Progenitor cell of endocrine pancreas (in vitro differentiated cells): ENCODE measurements around the gene TTLL1. TPM values are rescaled to one million over a fixed set of nuclear protein-coding genes. Genes with fewer than 3 reads are reported as not detected.

ENCODE experiments used
- DNase-seq: peaks from one replicate; pipeline ENCODE4 v3.0.0; 2021; ENCODE audit warnings: low spot score; ENCODE audit not compliant: unreplicated experiment
- H3K27ac Mint-ChIP-seq: 2 replicates; pipeline ENCODE4 v1.8.0; 2021; ENCODE audit warnings: mild to moderate bottlenecking, moderate library complexity, mixed read lengths
- H3K27me3 Mint-ChIP-seq: 2 replicates; pipeline ENCODE4 v1.8.0; 2021; ENCODE audit warnings: mixed read lengths
- H3K36me3 Mint-ChIP-seq: 2 replicates; pipeline ENCODE4 v1.8.0; 2022; ENCODE audit warnings: mixed read lengths; ENCODE audit not compliant: insufficient read depth
- H3K4me1 Mint-ChIP-seq: 2 replicates; pipeline ENCODE4 v1.8.0; 2021; ENCODE audit warnings: low read depth, mixed read lengths
- H3K4me3 Mint-ChIP-seq: 2 replicates; pipeline ENCODE4 v1.8.0; 2021; ENCODE audit warnings: low read depth, mild to moderate bottlenecking, moderate library complexity, mixed read lengths
- H3K9me3 Mint-ChIP-seq: 2 replicates; pipeline ENCODE4 v1.8.0; 2021; ENCODE audit warnings: low read depth, mixed read lengths
- total RNA-seq: library from RNA; stranded (reverse); gene quantifications from 2 replicates; pipeline ENCODE4 v1.2.1, GENCODE V29; 2021
- TF ChIP-seq, protein P1 (sequence below): fragments of 200-600 bp; sonication (generic); IDR thresholded peaks from one replicate; pipeline ENCODE4 v1.5.0; 2021; ENCODE audit warnings: antibody characterized with exemption, mild to moderate bottlenecking; ENCODE audit not compliant: unreplicated experiment

Gene TTLL1
- total RNA-seq, 1 donor from 2014 or later = 11.9 TPM

GRCh38 chr22:42990131-42990838, 98.9 kb downstream of the TTLL1 start:
- H3K27ac Mint-ChIP-seq = no peak overlapping the region
- TF ChIP-seq, protein P1, sequence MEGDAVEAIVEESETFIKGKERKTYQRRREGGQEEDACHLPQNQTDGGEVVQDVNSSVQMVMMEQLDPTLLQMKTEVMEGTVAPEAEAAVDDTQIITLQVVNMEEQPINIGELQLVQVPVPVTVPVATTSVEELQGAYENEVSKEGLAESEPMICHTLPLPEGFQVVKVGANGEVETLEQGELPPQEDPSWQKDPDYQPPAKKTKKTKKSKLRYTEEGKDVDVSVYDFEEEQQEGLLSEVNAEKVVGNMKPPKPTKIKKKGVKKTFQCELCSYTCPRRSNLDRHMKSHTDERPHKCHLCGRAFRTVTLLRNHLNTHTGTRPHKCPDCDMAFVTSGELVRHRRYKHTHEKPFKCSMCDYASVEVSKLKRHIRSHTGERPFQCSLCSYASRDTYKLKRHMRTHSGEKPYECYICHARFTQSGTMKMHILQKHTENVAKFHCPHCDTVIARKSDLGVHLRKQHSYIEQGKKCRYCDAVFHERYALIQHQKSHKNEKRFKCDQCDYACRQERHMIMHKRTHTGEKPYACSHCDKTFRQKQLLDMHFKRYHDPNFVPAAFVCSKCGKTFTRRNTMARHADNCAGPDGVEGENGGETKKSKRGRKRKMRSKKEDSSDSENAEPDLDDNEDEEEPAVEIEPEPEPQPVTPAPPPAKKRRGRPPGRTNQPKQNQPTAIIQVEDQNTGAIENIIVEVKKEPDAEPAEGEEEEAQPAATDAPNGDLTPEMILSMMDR = no peak
- no peak for DNase-seq
- H3K9me3 Mint-ChIP-seq = no peaks in the 10 kb centered on the region
- no peak overlapping the region for H3K4me3 Mint-ChIP-seq
- peaks cover 2% of the 10 kb centered on the region for H3K36me3 Mint-ChIP-seq
- peaks cover 39% of the 10 kb centered on the region for H3K4me1 Mint-ChIP-seq
- H3K27me3 Mint-ChIP-seq = no peaks in the 10 kb centered on the region

Other genes with a start within 250 kb of the TTLL1 start
- gene ARFGAP3, start 232.1 kb downstream of the TTLL1 start, total RNA-seq = 26.3 and 26.7 TPM in 2 replicates
- gene PACSIN2, start 74.2 kb downstream of the TTLL1 start, total RNA-seq = 53.9 and 61.0 TPM in 2 replicates
- gene BIK, start 21.4 kb upstream of the TTLL1 start, total RNA-seq = 1.7 and 1.9 TPM in 2 replicates
- 20.4 and 24.0 TPM in 2 replicates for gene MCAT, start 54.0 kb upstream of the TTLL1 start, total RNA-seq
- 0.79 and 1.2 TPM in 2 replicates for gene TSPO, start 62.2 kb upstream of the TTLL1 start, total RNA-seq
- 40.9 and 43.9 TPM in 2 replicates for gene TTLL12, start 97.7 kb upstream of the TTLL1 start, total RNA-seq